NB4 (cell line): ENCODE results near the gene NDUFA7.

Experiments used
- CTCF ChIP-seq: IDR thresholded peaks from one replicate; pipeline ENCODE4 v1.5.1; 2012; ENCODE audit warnings: low read depth, low read length
- MYC ChIP-seq: IDR thresholded peaks from 2 replicates; pipeline ENCODE4 v1.6.1; 2011; ENCODE audit warnings: low read depth, low read length

- TF ChIP-seq CTCF (no peak), MYC (no peak)
These were observed 12.0 kb upstream of the NDUFA7 start for GRCh38 chr19:8332976-8333766.
